Inferior parietal cortex (tissue), 1 donor: ENCODE data around the gene TRIM9.

Source experiments
- DNase-seq: peaks from one replicate; pipeline ENCODE4 v3.0.0-alpha.2; 2016; ENCODE audit errors: extremely low spot score

Gene TRIM9

DNA sequence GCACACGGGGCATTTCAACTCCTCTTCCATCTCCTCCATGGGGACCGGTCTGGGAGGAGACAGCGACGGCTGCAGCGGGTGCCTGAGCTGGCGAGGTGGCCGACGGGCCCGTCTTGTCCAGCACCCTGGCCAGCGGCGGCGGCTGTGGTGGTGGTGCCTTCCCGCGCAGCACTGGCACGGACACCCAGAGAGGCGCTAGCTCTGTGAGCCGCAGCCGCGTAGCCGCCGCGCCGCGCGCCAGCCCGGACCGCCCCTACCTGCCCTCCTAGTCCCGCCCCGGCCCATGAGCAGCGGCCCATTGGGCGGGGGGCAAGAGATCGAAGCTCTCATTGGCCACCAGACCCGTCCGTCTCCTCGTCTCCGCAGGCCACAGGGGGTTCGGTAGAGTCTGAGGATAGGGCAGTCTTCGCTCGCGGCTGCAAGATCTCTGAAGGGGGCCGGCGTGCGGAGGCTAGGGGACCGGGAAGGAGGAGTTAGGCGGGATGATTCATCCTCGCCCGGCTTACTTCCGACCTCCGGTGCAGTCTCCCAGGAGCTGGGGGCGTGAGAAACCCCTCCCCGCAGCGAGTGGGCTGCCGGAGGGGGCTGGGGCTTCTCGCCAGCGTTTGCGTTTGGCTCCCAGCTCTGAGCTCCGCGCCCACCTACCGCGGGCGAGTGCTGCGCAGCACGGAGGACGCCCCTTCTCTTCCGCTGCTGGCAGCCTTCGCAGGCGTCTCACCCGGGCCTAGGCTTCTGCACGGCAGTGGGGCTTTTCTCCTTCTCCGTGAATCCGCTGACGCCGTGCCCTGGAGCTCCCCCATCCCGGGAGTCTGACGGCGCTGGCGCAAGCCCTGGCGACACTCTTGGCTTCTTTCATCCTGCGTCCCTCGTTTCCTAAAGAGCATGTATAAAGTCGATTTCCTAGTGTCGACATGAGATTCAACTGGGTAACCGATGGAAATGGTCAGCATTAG is at the start of gene TRIM9:
Gene TRIM9 (minus strand): TSS at position 205 of the 953 bp plus-strand sequence. CDS start 166 bp downstream, at position 39.
- peak; percentile 97 for DNase-seq

DNA sequence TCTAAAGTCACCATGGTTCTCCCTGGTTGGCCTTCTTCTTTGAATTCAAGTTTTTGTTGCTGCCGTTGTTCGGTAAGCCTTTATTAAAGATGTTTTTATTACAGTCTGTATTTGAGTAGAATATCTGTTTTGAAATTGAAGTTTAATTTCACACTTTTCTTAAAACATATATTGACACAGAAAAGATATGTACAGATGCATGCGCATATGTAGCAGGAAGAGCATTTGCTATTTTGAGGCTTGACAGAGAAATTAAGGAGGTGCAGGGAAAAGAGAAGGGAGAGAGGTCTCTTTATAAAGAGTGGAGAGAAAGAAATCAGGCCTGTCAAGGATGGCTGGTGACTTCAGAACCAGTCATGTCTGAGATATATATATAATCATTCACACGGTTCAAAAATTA is 46.0 kb upstream of the TRIM9 start:
- DNase-seq = no peak

DNA sequence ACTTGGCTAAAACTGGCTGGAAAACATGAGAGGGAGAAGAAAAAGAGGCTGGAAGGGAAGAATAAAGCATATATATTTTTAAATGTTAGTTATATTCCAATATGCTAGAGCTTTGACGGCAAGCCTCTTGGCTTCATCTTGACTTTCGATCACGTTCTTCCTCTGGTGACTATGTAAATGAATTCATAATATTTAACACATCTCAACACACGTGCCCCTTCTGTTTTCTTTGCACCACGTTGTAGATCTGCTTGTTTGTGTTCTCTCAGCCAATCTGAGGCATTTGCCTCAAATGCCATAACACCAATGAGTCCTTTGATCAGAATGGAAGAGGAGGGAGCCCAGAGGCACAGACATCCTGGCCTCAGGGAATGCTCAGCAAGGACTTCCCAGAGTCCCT is 45.4 kb upstream of the TRIM9 start:
- DNase-seq = no peak

DNA sequence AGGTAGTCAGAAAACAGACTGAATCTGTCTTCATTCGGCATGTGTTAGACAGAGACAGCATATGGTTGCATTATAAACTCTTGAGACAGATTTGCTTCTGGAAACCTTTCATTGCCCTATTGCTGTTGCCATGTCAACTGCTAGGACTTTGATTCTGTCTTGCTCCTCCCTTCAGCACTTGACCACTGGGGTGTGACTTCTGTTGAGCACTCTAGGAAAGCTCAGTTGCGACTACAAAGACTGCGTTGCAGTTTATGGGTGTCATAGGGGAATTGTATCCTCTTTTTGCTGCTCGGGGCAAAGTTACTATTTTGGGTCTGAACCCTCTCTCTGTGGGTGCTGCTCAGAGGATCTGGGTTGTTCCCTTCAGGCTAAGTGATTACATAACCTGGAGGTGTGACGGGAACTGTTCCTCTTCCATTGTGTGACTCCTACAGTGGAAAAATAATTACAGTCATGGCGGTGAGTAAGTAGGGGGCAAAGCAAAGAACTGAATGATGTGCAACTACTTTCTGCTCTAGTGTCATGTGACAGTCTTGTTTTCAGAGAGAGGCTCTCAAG is 44.3 kb upstream of the TRIM9 start:
- DNase-seq = no peak

DNA sequence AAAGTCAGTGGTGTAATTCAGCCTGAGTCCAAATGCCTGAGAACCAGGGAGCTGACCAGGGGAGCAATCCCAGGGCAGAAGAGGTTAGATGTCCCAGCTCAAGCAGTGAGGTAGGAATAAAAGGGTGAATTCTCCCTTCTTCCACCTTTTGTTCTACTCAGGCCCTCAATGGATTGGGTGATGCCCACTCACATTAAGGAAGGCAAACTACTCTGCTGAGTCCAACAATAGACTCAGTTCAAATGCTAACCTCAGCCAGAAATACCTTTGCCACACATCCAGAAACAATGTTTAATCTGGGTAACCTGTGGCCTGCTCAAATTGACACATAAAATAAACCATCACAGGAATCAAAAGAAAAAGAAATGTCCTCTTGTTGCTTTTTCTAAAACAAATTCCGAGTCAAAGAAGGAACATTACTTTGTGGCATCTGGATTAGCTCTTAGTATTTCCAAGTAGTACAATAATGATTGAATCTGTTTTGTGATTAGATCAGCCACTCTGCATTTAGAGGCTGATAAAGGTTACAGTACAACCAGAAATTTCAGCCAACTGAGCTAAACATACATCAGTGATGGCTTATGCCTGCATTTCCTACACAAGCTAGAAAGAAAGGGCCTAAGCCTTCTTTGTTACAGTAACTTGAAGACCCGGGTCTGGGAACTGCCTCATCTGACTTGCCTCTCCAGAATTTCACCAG is 43.6 kb upstream of the TRIM9 start:
- DNase-seq = no peak

DNA sequence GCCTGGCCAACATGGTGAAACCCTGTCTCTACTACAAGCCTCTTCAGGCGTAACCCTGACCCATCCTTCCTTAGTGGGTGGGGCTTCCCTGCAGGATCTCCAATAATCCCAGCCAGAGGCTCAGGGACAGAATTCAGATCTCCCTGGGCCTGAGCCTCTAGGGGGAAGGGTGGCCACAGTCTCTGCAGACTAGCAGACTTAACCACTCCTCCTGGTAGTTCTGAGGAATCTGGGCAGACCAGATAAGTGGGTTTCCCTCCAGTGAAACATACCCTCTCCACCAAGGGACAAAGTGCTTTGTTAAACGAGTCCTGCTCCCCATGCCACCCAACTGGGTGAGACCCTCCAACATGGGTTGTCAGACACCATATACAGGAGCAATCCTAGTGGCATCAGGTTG is 36.6 kb upstream of the TRIM9 start:
- DNase-seq = no peak

DNA sequence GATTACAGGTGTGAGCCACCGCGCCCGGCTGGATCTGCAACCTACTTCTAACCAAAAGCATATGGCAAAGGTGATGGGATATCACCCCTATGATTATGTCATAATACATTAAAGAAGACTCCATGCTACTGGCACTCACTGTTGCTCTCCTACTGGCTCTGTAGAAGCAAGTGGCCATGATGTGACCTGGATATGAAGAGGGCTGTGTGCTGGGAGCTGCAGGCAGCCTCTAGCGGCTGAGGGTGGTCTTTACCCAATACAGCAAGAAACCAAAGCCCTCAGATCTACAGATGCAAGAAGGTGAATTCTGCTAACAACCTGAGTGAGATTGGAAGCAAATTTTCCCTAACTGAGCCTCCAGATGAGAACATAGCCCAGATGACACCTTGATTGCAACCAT is 34.2 kb upstream of the TRIM9 start:
- no peak for DNase-seq

DNA sequence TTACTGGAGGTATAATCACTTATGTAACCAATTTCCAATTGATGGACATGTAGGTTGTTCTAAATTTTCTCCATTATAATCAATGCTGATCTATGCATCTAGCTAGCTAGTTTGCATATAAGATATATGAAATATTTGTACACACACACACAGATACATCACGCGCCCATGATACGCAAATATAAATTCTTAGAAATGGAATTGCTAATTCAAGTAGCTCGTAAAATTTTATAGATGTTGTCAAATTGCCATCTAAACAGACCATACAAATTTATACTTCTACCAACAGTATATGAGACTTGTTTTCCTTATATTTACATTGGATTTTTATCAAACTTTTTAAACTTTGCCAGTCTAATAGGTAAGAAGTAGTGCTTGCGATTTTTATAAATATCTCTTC is 29.1 kb upstream of the TRIM9 start:
- DNase-seq = no peak

DNA sequence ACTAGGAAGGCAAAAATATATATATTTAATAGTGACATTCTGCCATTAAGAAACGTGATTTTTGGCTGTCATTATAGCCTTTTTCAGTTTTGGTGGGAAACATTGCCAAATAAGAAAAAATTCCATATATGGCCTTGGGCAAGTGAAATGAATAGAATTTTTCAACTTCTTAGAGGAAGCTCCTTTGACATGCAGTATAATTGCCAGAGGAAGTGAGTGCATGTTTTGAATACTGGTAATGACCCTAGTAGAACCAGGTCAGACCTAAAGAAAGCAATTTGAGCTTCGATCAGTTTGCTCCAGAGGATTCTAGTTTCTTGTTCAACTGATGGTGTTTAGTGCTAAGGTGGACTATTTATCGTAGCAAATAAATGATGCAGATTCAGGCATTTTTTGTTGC is 26.2 kb upstream of the TRIM9 start:
- no peak for DNase-seq

DNA sequence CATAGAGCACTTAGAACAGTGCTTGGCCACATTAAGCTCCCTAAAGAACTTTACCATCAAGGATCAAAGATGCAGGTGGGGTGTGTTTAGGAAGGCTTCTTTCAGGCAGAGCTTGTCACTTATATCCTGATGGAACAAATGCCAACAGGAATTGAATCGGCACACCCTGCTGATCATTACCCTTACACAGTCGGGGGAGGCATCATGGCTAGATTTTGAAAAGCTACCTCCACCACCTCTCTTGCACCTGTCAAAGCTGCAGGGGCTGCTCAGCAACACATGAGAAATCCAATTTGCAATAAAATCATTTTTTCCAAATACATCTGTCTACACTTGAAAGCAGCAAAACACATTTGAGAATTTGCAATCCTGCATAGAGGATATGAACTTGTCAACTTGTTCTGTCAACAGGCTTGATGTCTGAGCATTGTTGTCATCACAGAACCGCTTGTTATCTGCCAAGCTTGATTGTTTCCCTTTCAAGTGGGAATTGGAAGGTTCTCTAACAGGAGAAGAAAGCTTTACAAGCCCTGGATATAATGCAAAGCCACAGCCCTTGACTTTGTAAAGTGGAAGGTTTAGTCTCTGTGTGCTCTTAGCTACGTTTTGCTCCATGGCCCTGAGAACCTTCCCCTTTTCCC is 24.6 kb upstream of the TRIM9 start:
- no peak for DNase-seq

DNA sequence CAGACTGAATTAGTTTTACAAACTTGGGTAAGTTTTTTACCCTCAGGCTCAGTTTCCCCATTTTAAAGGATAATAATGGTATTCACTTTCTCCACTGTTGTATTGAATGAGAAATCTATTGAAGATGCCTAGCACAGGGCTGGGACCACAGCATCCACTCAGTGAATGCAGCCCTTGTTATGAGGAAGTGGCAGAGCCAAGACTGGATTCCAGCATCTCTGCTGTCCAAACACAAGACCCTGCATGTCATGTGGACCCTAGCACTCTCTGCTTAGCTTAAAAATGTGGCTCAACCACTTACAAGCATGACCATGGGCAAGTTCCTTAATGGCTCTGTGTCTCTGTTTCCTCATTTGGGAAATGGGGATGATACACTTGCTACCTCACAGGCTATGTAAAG is 24.1 kb upstream of the TRIM9 start:
- peak; percentile 15 for DNase-seq

DNA sequence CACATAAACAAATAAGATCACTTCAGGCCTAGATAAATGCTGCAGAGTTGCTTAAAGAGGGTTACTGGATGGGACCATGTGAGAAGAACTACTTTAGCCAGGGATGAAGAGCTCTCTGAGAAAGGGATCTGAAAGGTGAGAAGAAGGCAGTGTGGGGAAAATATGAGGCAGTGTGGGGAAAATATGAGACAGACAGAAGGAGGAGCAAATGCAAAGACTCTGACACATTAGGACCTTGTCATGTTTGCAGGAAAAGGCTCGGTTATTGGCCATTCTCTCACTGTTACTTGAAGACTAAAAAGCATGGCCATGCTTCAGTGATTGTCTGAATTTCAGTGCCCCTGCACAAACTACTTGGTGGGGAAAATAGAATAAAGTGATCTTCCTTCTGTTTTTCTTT is 22.7 kb upstream of the TRIM9 start:
- DNase-seq = no peak

DNA sequence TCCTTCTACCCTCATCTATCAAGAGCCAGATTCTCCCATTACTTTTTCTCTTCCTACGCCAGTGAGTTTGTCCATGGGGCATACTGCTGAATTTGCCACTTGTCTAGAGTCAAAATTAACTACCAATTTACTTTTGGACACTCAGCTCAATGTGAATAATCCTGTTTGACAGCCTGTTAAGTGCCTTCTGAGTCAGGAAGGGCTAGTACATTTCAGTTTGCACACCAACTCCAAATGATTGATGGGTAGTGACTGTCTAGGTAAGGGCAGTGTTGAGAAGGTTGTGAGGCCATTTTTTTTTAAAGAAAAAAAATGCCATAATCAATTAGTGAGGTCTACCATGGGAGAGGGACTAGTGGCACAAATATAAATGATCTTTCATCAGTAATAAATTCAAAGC is 21.8 kb upstream of the TRIM9 start:
- no peak for DNase-seq

DNA sequence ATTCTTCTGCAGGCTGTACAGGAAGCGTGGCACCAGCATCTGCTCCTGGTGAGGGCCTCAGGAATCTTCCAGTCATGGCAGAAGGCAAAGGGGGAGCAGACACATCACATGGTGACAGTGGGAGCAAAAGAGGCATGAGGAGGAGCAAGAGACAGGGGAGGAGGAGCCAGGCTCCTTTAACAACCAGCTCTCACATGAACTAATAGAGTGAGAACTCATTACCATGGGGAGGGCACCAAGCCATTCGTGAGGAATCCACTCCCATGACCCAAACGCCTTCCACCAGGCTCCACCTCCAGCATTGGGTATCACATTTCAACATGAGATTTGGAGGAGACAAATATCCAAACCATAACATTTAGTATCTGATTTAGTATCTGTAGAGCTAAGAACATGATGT is 14.7 kb upstream of the TRIM9 start:
- no peak for DNase-seq

DNA sequence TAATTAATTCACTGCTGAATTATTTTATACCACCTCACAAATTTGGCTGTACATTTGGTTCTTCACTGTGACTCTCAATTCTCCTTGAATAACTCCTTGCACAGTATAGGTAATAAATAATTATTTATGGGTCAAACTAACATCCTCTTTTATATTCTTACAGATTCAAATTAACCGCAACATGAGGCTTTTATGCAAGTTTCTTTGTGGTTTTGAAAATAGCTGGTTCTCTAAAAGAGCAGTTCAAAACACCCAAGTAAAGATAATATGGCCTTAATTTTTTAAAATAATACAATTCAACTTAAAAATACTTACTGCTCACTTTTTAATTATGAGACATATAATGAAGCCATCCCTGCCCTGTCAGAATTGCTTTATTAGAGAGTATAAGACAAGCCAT is 12.9 kb upstream of the TRIM9 start:
- DNase-seq = no peak

DNA sequence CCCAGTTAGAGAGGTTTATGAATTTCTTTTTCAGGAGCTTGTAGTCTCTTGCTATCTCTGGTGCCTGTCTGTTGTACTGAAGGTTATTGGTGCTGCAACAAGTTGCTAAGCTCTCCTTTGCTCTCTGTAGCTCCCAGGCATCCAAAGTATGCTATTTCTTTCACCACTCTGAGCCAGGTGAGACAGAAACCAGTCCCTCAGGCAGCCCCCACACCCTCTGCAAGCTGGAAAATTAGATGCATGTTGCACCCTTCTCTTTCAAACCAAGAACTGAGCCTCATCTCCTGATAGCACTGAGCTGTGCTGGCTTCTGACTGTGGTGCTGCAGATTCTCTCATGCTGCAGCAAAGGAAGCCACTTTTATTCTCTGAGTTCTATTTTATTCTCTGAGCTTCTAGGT is 9.6 kb upstream of the TRIM9 start:
- no peak for DNase-seq

DNA sequence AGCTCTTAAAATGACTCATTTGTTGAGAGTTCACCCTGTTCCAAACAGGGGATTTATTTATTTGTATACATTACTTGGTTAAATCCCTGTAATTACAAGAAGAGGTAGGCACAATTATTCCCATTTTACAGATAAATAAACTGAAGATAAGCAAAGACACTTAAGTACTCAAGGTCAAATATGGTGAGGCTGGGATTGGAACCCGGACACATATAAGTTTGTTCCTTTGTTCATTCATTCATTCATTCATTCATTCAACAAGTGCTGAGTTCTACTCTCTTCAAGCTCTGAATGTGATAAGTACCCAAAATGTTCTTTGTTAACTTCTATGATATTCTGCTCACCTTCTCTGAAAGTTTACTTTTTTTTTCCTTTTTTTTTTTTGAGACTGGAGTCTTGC is 2.4 kb upstream of the TRIM9 start:
- peak; percentile 2 for DNase-seq

DNA sequence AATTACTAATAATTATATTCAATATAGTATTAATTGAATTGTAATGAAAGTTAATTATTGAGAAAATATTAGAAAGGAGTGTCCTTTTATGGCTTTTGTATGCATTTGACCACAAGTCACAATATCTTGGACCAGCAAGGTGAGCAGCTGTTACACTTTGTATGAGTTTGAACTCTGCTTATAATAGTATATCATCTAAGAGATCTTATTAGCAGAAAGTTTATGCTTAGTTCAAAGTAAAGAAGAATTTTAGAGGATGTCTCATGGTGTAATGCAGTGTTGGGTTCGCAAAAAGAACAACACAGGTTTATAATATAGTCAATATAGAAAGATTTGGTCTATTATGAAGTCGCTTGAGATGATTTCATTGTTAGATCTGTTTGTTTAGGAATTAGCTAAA is 2.0 kb upstream of the TRIM9 start:
- DNase-seq = no peak

DNA sequence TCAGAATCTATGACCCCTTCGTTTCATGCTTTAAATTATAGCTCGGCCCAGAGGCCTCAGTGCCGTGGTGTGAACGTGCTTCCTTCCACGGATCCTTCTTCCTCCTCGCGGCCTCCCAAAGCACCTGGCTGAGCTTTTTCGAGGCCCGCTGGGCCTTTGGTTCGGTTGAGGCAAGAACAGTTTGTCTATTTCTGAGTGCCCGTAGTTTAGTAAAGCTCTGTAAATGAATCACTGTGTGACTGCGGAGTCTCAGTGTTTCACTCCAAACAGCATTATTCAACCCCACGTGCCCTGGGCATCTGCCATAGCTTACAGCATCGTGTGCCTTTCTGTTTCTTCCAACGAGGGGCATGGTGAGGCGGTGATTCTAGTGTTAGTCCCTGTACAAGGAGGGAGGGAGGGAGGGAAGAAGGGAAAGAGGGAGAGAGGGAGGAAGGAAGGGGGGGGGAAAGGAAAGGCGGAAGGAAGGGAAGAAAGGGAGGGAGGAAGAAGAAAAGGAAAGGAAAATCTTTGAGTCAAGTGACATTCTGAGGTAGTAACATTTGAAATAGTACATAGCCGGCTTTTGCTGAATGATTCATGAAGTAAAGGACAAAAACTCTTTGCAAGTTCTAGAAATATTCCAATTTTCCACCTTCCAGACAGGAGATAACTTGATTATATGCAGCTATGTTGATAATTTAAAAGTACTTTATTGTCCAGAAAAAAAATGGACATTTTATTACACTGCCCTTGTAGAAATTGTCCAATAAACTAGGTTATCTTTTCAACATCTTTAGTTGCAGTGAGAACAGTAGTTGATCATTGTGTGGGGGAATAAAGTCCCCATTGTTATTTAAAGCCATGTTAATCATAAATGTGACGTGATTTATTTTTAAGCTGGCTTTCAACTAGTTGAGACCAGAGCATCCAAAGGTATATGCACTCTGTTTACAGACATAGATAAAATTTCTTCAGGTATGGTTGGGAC is 1.2 kb upstream of the TRIM9 start:
- peak; percentile 89 for DNase-seq

DNA sequence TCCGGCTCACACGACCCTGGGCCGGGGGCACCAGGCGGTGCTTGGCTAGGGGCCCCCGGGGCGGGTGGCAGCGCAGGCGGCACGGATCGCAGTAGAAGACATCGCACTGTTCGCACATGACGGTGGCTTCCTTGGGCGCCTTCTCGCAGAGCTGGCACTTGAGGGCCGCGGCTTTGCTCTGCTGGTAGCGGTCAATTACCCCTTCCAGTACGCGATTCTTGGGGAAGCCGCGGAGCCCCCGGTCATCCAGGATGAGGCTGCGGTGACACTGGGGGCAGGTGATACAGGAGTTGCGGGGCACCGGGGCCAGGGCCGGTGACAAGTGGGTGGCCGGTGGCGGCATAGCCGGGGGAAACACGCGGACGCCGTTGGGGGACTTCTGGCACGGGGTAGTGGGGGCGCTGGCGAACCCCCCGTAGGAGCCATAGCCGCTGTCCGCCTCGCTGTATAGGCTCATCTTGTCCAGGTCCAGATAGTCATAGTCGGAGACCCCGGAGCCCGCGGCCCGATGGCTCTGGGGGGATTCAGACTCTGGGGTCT is 553 bp downstream of the TRIM9 start:
- DNase-seq = peak; percentile 23
